Suprapubic skin (tissue), 4 donors: ENCODE data around the gene TCHP. TPM values are rescaled to one million over a fixed set of nuclear protein-coding genes. Genes with fewer than 3 reads are reported as not detected.

ENCODE experiments used
- DNase-seq, 2 donors: peaks; one replicate each; pipeline ENCODE4 v3.0.0-alpha.2; 2019; ENCODE audit warnings: low spot score in 2 of 2
- H3K27ac ChIP-seq: fragments of 200-600 bp; sonication (generic); one replicate; pipeline ENCODE4 v1.5.1; 2019
- H3K27me3 ChIP-seq: fragments of 200-600 bp; sonication (generic); one replicate; pipeline ENCODE4 v1.5.1; 2019
- H3K36me3 ChIP-seq: fragments of 200-600 bp; sonication (generic); one replicate; pipeline ENCODE4 v1.5.1; 2019
- H3K4me1 ChIP-seq: fragments of 200-600 bp; sonication (generic); one replicate; pipeline ENCODE4 v1.5.1; 2019
- H3K4me3 ChIP-seq: fragments of 200-600 bp; sonication (generic); one replicate; pipeline ENCODE4 v1.5.1; 2019; ENCODE audit warnings: mild to moderate bottlenecking
- H3K9me3 ChIP-seq: fragments of 200-600 bp; sonication (generic); one replicate; pipeline ENCODE4 v1.5.1; 2019
- CTCF ChIP-seq, 2 donors: fragments of 200-600 bp in 1 of 2; fragments of 450-650 bp in 1 of 2; sonication (generic) in 1 of 2; IDR thresholded peaks; one replicate each; pipeline ENCODE4 v1.5.1; 2016 to 2019; ENCODE audit warnings: antibody characterized with exemption in 2 of 2, mild to moderate bottlenecking in 1 of 2, moderate library complexity in 1 of 2
- EP300 ChIP-seq: sonication (generic); formaldehyde crosslinking; IDR thresholded peaks from one replicate; pipeline ENCODE4 v1.6.1; 2017; ENCODE audit warnings: antibody characterized with exemption
- POLR2A ChIP-seq, 2 donors: fragments of 450-650 bp; IDR thresholded peaks; one replicate each; pipeline ENCODE4 v1.6.1; 2017; ENCODE audit warnings: antibody characterized with exemption in 2 of 2, mild to moderate bottlenecking in 2 of 2, moderate library complexity in 2 of 2
- POLR2AphosphoS5 ChIP-seq, 3 donors: sonication (generic); formaldehyde crosslinking; IDR thresholded peaks; one replicate each; pipeline ENCODE4 v1.6.1; 2017; ENCODE audit warnings: antibody characterized with exemption in 3 of 3
- WGBS: methylation state at CpG from one replicate; pipeline ENCODE4 v1.1.5; 2018; 5-methylcytosine and 5-hydroxymethylcytosine counted together
- total RNA-seq, 4 donors: library from RNA; depleted of rRNA; stranded (reverse); fragments of >200 nt; gene quantifications; one replicate each; pipeline ENCODE4 v1.1.0, GENCODE V29; 2016

The TCHP gene
- total RNA-seq, 4 donors from 2014 or later, result 22.6 to 96.4 (median 36.6) TPM

- TF ChIP-seq POLR2A (IDR thresholded peaks at IDR 0.05), result no peak
- no peak for TF ChIP-seq EP300
- H3K4me3 ChIP-seq, result no peak overlapping the region
- no peak overlapping the region for H3K27ac ChIP-seq
- H3K36me3 ChIP-seq, result peaks cover 82% of the 10 kb centered on the region
- H3K27me3 ChIP-seq, result no peaks in the 10 kb centered on the region
- no peak for DNase-seq
- H3K4me1 ChIP-seq, result no peaks in the 10 kb centered on the region
- 83% methylated on average over 5 of the region's 5 CpGs for WGBS
- no peaks in the 10 kb centered on the region for H3K9me3 ChIP-seq
Observed at GRCh38 chr12:109934026-109934425, 34.0 kb downstream of the TCHP start.

DNA sequence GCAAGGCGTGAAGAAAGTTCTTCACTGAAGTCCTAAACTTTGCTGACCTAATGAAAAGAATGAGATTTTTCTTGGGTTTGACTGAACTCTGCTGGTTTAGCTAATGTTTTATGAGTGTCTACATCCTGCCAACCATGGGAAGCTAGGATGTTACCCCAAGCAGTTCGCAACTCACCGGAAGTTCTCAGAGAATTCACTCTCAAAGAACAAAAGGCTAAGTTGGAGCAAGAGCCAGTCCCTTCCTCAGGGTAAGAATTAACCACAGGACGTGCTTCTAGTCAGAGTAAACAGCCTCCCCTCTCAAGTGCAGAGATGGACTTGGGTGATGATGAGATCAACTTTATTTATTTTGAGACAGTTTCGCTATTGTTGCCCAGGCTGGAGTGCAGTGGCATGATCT lies 37.3 kb downstream of the TCHP start:
- Histone ChIP-seq H3K27me3 (no peaks in the 10 kb centered on the region), H3K27ac (no peak overlapping the region), H3K9me3 (no peaks in the 10 kb centered on the region), H3K4me1 (no peaks in the 10 kb centered on the region), H3K4me3 (no peak overlapping the region), H3K36me3 (peaks cover 62% of the 10 kb centered on the region)
- DNase-seq, result no peak
- TF ChIP-seq POLR2A (IDR thresholded peaks at IDR 0.05) (no peak), POLR2AphosphoS5 (IDR thresholded peaks at IDR 0.05) (no peak), EP300 (no peak), CTCF (IDR thresholded peaks at IDR 0.05) (no peak)
- WGBS, result 73% methylated on average over 5 of the region's 5 CpGs

GRCh38 chr12:109938947-109939346 lies 38.9 kb downstream of the TCHP start:
- Histone ChIP-seq H3K36me3 (peaks cover 51% of the 10 kb centered on the region), H3K27ac (no peak overlapping the region), H3K9me3 (no peaks in the 10 kb centered on the region), H3K4me1 (no peaks in the 10 kb centered on the region), H3K27me3 (no peaks in the 10 kb centered on the region), H3K4me3 (no peak overlapping the region)
- DNase-seq, result no peak
- TF ChIP-seq EP300 (no peak), CTCF (IDR thresholded peaks at IDR 0.05) (no peak), POLR2AphosphoS5 (IDR thresholded peaks at IDR 0.05) (no peak), POLR2A (IDR thresholded peaks at IDR 0.05) (no peak)
- WGBS, result 64% methylated on average over 7 of the region's 7 CpGs

DNA sequence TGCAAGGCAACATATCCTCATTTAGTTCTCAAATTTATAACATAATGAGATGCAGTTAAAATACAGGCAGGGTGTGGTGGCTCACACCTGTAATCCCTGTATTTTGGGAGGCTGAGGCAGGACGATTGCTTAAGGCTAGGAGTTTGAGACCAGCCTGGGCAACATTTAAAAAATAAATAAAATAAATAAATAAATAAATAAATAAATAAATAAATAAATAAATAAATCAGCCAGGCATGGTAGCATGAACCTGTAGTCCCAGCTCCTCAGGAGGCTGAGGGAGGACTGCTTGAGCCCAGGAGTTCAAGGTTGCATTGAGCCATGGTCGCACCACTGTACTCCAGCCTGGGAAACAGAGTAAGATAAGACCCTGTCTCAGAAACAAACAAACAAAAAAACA lies 39.4 kb downstream of the TCHP start:
- H3K27ac ChIP-seq, result no peak overlapping the region
- H3K36me3 ChIP-seq, result peaks cover 50% of the 10 kb centered on the region

DNA sequence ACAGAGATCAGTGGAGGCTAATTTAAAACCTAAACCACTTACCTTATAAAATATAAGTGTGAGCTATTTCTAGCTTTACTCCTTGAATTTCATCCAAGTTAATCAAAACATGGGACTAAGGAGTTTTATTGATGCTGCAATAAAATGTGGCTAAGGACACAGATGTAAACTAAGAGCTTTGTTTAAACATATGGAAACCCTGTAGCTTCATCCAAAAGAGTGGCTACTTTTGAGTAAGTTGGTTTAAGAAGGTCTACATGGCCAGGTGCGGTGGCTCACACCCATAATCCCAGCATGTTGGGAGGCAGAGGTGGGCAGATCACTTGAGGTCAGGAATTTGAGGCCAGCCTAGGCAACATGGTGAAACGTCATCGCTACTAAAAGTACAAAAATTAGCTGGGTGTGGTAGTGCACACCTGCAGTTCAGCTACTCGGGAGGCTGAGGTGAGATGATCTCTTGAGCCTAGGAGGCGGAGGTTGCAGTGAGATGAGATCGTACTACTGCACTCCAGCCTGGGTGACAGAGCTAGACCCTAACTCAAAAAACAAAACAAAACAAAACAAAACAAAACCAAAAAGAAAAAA lies 40.4 kb downstream of the TCHP start:
- Histone ChIP-seq H3K36me3 (peaks cover 49% of the 10 kb centered on the region), H3K27me3 (no peaks in the 10 kb centered on the region), H3K4me3 (no peak overlapping the region), H3K9me3 (no peaks in the 10 kb centered on the region), H3K27ac (no peak overlapping the region), H3K4me1 (no peaks in the 10 kb centered on the region)
- no peak for TF ChIP-seq EP300
- 80% methylated on average over 6 of the region's 6 CpGs for WGBS
- DNase-seq, result no peak

More for the DNA sequence above, 39.4 kb downstream of the TCHP start:
- H3K27me3 ChIP-seq, result no peaks in the 10 kb centered on the region
- no peaks in the 10 kb centered on the region for H3K4me1 ChIP-seq
- H3K9me3 ChIP-seq, result no peaks in the 10 kb centered on the region
- no peak for DNase-seq
- TF ChIP-seq POLR2A (IDR thresholded peaks at IDR 0.05) (no peak), POLR2AphosphoS5 (IDR thresholded peaks at IDR 0.05) (no peak), CTCF (IDR thresholded peaks at IDR 0.05) (no peak), EP300 (no peak)
- WGBS, result 83% methylated on average over 2 of the region's 2 CpGs
- H3K4me3 ChIP-seq, result no peak overlapping the region

GRCh38 chr12:109943811-109944210 lies 43.7 kb downstream of the TCHP start:
- Histone ChIP-seq H3K27me3 (no peaks in the 10 kb centered on the region), H3K27ac (no peak overlapping the region), H3K36me3 (peaks cover 39% of the 10 kb centered on the region), H3K9me3 (no peaks in the 10 kb centered on the region), H3K4me3 (no peak overlapping the region), H3K4me1 (peaks cover 21% of the 10 kb centered on the region)
- 88% methylated on average over 7 of the region's 7 CpGs for WGBS
- no peak for TF ChIP-seq EP300
- no peak for TF ChIP-seq CTCF (IDR thresholded peaks at IDR 0.05)
- TF ChIP-seq POLR2A (IDR thresholded peaks at IDR 0.05), result no peak
- no peak for TF ChIP-seq POLR2AphosphoS5 (IDR thresholded peaks at IDR 0.05)
- no peak for DNase-seq
